Calu3 (cell line): ENCODE data around the gene TGM1. TPM values are rescaled to one million over a fixed set of nuclear protein-coding genes. Genes with fewer than 3 reads are reported as not detected.

Experiments used
- BruUV-seq: library from RNA; stranded (reverse); fragments of 400-500 nt; replicated peaks from 2 replicates; lab custom pipeline; 2021; lab: Mats Ljungman, UMichigan
- CTCF ChIA-PET: fragments of 300-600 bp; sonication (Branson Sonifier 250); formaldehyde crosslinking; loops from one replicate; lab custom pipeline; 2022; ENCODE audit warnings: antibody characterized with exemption; lab: Charles Lee
- DNase-seq: peaks from one replicate; pipeline ENCODE4 v3.0.0; 2022
- H3K27ac Mint-ChIP-seq: one replicate; pipeline ENCODE4 v1.8.0; 2022; ENCODE audit warnings: mixed read lengths; ENCODE audit not compliant: unreplicated experiment
- H3K27me3 Mint-ChIP-seq: one replicate; pipeline ENCODE4 v1.8.0; 2022; ENCODE audit warnings: mixed read lengths; ENCODE audit not compliant: unreplicated experiment
- H3K36me3 Mint-ChIP-seq: one replicate; pipeline ENCODE4 v1.8.0; 2022; ENCODE audit warnings: mild to moderate bottlenecking, moderate library complexity, mixed read lengths; ENCODE audit not compliant: insufficient read depth, unreplicated experiment
- H3K4me1 Mint-ChIP-seq: one replicate; pipeline ENCODE4 v1.8.0; 2022; ENCODE audit warnings: mild to moderate bottlenecking, low read depth, mixed read lengths; ENCODE audit not compliant: unreplicated experiment
- H3K4me3 Mint-ChIP-seq: one replicate; pipeline ENCODE4 v1.8.0; 2022; ENCODE audit warnings: mild to moderate bottlenecking, low read depth, moderate library complexity, mixed read lengths; ENCODE audit not compliant: unreplicated experiment
- H3K9me3 Mint-ChIP-seq: one replicate; pipeline ENCODE4 v1.8.0; 2022; ENCODE audit warnings: low read depth, mixed read lengths; ENCODE audit not compliant: unreplicated experiment
- intact Hi-C: fragments of 100-400 bp; cut with micrococcal nuclease; formaldehyde crosslinking; loops from one replicate; pipeline ENCODE4 v1.10.0; 2022; ENCODE audit not compliant: unreplicated experiment
- total RNA-seq: library from RNA; stranded (reverse); gene quantifications from 2 replicates; pipeline ENCODE4 v1.2.3, GENCODE V29; 2022
- TF ChIP-seq, protein P1 (sequence below): fragments of 200-600 bp; IDR thresholded peaks from one replicate; pipeline ENCODE4 v1.8.0; 2022; ENCODE audit warnings: antibody characterized with exemption; ENCODE audit not compliant: unreplicated experiment

Gene TGM1
- total RNA-seq, 1 experiment from 2014 or later = 4.5 TPM

DNA sequence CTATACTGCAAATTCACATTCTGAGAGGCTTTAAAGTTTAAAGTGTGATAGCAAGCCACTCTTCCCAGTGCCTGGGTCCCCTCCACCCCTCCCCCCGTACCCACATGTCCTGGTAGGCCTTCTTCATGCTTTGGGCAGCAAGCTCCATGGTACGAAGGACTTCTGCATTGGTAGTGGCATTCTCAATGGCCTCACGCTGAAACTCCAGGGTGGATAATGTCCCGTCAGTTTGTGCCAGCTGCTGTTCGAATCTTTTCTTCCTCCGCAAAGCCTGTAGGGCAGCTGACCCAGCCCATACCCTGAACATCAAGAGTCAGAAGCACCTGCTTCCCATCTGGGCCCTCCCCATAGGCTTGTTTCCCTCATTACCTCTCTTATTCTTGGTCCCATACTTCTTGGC is 51.7 kb downstream of the TGM1 start:
- Mint-ChIP-seq H3K27ac (peak overlapping the region; percentile 7), H3K4me1 (peaks cover 12% of the 10 kb centered on the region), H3K27me3 (no peaks in the 10 kb centered on the region), H3K36me3 (peaks cover 77% of the 10 kb centered on the region), H3K9me3 (no peaks in the 10 kb centered on the region), H3K4me3 (no peak overlapping the region)
- no TSS peak for BruUV-seq
- DNase-seq = no peak
- CTCF ChIA-PET = no interaction called here
- TF ChIP-seq, protein P1, sequence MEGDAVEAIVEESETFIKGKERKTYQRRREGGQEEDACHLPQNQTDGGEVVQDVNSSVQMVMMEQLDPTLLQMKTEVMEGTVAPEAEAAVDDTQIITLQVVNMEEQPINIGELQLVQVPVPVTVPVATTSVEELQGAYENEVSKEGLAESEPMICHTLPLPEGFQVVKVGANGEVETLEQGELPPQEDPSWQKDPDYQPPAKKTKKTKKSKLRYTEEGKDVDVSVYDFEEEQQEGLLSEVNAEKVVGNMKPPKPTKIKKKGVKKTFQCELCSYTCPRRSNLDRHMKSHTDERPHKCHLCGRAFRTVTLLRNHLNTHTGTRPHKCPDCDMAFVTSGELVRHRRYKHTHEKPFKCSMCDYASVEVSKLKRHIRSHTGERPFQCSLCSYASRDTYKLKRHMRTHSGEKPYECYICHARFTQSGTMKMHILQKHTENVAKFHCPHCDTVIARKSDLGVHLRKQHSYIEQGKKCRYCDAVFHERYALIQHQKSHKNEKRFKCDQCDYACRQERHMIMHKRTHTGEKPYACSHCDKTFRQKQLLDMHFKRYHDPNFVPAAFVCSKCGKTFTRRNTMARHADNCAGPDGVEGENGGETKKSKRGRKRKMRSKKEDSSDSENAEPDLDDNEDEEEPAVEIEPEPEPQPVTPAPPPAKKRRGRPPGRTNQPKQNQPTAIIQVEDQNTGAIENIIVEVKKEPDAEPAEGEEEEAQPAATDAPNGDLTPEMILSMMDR = no peak
- intact Hi-C loops = no loop called here

DNA sequence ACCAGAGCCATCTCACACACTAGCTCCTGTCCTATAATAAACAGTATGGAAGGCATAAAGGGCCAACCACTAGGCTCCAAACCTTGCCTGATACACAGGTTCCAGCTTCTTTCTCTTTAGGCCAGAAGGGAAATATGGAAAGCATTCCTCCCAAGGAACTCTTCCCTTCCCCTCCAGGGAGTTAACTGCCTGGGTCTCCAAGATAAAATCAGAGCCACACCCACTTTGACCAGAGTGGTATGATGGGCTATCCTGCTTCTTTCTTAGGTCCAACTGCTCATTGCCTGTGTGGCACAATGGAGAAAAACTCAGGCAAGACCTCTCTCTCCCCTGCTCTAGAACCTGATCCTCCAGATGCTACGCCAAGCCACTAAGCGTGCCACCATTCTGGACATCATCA is 55.4 kb downstream of the TGM1 start:
- peaks cover 5% of the 10 kb centered on the region for H3K9me3 Mint-ChIP-seq
- H3K4me1 Mint-ChIP-seq = no peaks in the 10 kb centered on the region
- TF ChIP-seq, protein P1 = no peak
- no peak for DNase-seq
- no peak overlapping the region for H3K4me3 Mint-ChIP-seq
- H3K27ac Mint-ChIP-seq = no peak overlapping the region
- no peaks in the 10 kb centered on the region for H3K27me3 Mint-ChIP-seq
- BruUV-seq = no TSS peak
- intact Hi-C loops = no loop called here
- CTCF ChIA-PET = no interaction called here
- peaks cover 66% of the 10 kb centered on the region for H3K36me3 Mint-ChIP-seq

DNA sequence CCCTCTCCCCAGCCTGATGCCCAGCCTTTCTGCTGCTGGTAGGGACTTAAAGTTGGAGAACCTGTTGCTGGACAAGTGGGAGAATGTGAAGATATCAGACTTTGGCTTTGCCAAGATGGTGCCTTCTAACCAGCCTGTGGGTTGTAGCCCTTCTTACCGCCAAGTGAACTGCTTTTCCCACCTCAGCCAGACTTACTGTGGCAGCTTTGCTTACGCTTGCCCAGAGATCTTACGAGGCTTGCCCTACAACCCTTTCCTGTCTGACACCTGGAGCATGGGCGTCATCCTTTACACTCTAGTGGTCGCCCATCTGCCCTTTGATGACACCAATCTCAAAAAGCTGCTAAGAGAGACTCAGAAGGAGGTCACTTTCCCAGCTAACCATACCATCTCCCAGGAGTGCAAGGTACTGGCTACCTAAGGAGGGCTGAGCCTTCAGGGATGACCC is 55.8 kb downstream of the TGM1 start:
- no TSS peak for BruUV-seq
- no peak overlapping the region for H3K4me3 Mint-ChIP-seq
- TF ChIP-seq, protein P1 = no peak
- intact Hi-C loops = no loop called here
- H3K4me1 Mint-ChIP-seq = no peaks in the 10 kb centered on the region
- CTCF ChIA-PET = no interaction called here
- peaks cover 62% of the 10 kb centered on the region for H3K36me3 Mint-ChIP-seq
- no peak overlapping the region for H3K27ac Mint-ChIP-seq
- peaks cover 5% of the 10 kb centered on the region for H3K9me3 Mint-ChIP-seq
- DNase-seq = no peak
- no peaks in the 10 kb centered on the region for H3K27me3 Mint-ChIP-seq

DNA sequence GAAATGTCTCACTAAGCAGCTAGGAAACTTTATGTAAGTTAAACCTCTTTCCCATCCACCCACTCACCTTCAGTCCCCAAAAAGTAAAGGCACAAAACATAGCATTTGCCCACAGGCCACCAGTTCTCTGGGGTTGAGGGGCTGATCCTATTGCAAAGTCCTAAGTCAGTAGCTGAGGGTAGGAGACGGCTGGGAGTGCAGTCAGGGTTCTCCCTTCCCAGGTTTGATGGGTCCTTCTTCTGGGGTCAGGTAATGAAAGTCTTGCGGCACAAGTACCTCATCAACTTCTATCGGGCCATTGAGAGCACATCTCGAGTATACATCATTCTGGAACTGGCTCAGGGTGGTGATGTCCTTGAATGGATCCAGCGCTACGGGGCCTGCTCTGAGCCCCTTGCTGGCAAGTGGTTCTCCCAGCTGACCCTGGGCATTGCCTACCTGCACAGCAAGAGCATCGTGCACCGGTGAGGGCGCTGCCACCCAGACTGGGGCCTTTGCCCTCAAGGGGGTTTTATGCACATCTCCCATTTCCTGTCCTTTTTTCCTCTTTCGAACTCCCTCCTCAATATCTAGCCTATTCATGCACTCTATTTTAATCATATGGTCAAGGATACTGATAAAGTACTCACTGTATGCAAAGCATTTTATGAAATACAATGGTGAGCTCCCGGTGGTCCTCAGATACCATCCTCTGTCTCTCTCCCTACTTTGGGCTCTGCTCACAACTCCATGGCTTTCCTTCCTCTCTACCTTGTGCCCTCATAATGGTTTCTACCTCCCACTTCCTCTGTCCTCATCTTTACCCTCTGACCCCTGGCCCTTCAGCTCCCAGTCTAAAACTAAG is 56.5 kb downstream of the TGM1 start:
- BruUV-seq = no TSS peak
- TF ChIP-seq, protein P1 = no peak
- peaks cover 5% of the 10 kb centered on the region for H3K9me3 Mint-ChIP-seq
- no peaks in the 10 kb centered on the region for H3K4me1 Mint-ChIP-seq
- no peak overlapping the region for H3K27ac Mint-ChIP-seq
- H3K27me3 Mint-ChIP-seq = no peaks in the 10 kb centered on the region
- intact Hi-C loops = no loop called here
- no peak overlapping the region for H3K4me3 Mint-ChIP-seq
- DNase-seq = no peak
- peaks cover 63% of the 10 kb centered on the region for H3K36me3 Mint-ChIP-seq
- CTCF ChIA-PET = no interaction called here
